Measurements from ENCODE around the gene SEMA6A. TPM values are rescaled to one million over a fixed set of nuclear protein-coding genes. Genes with fewer than 3 reads are reported as not detected.
"Not testable (repeated sequence)": the region's sequence is repeated elsewhere in the genome, so short reads cannot be mapped to it uniquely, and the experiment has no call there.

Gene SEMA6A
- total and polyA plus RNA-seq, 5 experiments from 2014 or later, result 0.18 to 0.69 (median 0.22) TPM; not detected in 2

- H3K27me3 Mint-ChIP-seq, DNase-seq, H3K9me3 Mint-ChIP-seq, H3K4me1 Mint-ChIP-seq, H3K4me3 Mint-ChIP-seq, POLR2A ChIA-PET, H3K36me3 Mint-ChIP-seq, ATAC-seq, H3K27ac Mint-ChIP-seq: not testable (repeated sequence)
Measured at GRCh38 chr5:116523182-116523581, 51.4 kb downstream of the SEMA6A start.

- no peaks in the 10 kb centered on the region for H3K27me3 Mint-ChIP-seq
- peaks cover 0 to 9% (median 3%) of the 10 kb centered on the region in 3 donors for H3K36me3 Mint-ChIP-seq
- DNase-seq (no peak), ATAC-seq (no peak)
- H3K4me3 Mint-ChIP-seq, result no peak overlapping the region
- no peaks in the 10 kb centered on the region for H3K9me3 Mint-ChIP-seq
- no peak overlapping the region for H3K27ac Mint-ChIP-seq
- POLR2A ChIA-PET, result no interaction called here
- no peaks in the 10 kb centered on the region for H3K4me1 Mint-ChIP-seq
Measured at GRCh38 chr5:116522356-116523136, 52.1 kb downstream of the SEMA6A start.

GRCh38 chr5:116521173-116521872 lies 53.3 kb downstream of the SEMA6A start:
- Mint-ChIP-seq H3K36me3 (peaks cover 0 to 9% (median 3%) of the 10 kb centered on the region in 3 donors), H3K27ac (no peak overlapping the region), H3K27me3 (no peaks in the 10 kb centered on the region), H3K4me3 (no peak overlapping the region), H3K4me1 (no peaks in the 10 kb centered on the region), H3K9me3 (no peaks in the 10 kb centered on the region)
- DNase-seq (no peak), ATAC-seq (no peak)
- POLR2A ChIA-PET, result no interaction called here

- no peaks in the 10 kb centered on the region for H3K27me3 Mint-ChIP-seq
- no peak overlapping the region for H3K27ac Mint-ChIP-seq
- POLR2A ChIA-PET, result no interaction called here
- H3K4me3 Mint-ChIP-seq, result no peak overlapping the region
- H3K4me1 Mint-ChIP-seq, result no peaks in the 10 kb centered on the region
- DNase-seq (no peak), ATAC-seq (no peak)
- peaks cover 0 to 9% (median 3%) of the 10 kb centered on the region in 3 donors for H3K36me3 Mint-ChIP-seq
- no peaks in the 10 kb centered on the region for H3K9me3 Mint-ChIP-seq
Measured at GRCh38 chr5:116520771-116521170, 53.9 kb downstream of the SEMA6A start.

- no peak overlapping the region for H3K4me3 Mint-ChIP-seq
- no peaks in the 10 kb centered on the region for H3K4me1 Mint-ChIP-seq
- DNase-seq, result no peak
- ATAC-seq, result no peak
- no peak overlapping the region for H3K27ac Mint-ChIP-seq
- POLR2A ChIA-PET, result no interaction called here
- peaks cover 0 to 4% (median 0%) of the 10 kb centered on the region in 5 donors for H3K27me3 Mint-ChIP-seq
- peaks cover 0 to 7% (median 0%) of the 10 kb centered on the region in 9 donors for H3K9me3 Mint-ChIP-seq
- peaks cover 3 to 16% (median 4%) of the 10 kb centered on the region in 3 donors for H3K36me3 Mint-ChIP-seq
Measured at GRCh38 chr5:116518423-116518822, 56.2 kb downstream of the SEMA6A start.

GRCh38 chr5:116517488-116517887 lies 57.1 kb downstream of the SEMA6A start:
- H3K36me3 Mint-ChIP-seq, result peaks cover 3 to 19% (median 5%) of the 10 kb centered on the region in 3 donors
- H3K9me3 Mint-ChIP-seq, result peaks cover 0 to 8% (median 0%) of the 10 kb centered on the region in 9 donors
- H3K4me1 Mint-ChIP-seq, result no peaks in the 10 kb centered on the region
- DNase-seq (no peak), ATAC-seq (no peak)
- H3K4me3 Mint-ChIP-seq, result no peak overlapping the region
- peaks cover 0 to 4% (median 0%) of the 10 kb centered on the region in 5 donors for H3K27me3 Mint-ChIP-seq
- H3K27ac Mint-ChIP-seq, result no peak overlapping the region
- POLR2A ChIA-PET, result no interaction called here

- peaks cover 3 to 21% (median 5%) of the 10 kb centered on the region in 3 donors for H3K36me3 Mint-ChIP-seq
- DNase-seq (no peak), ATAC-seq (no peak)
- H3K27ac Mint-ChIP-seq, result no peak overlapping the region
- peaks cover 0 to 4% (median 0%) of the 10 kb centered on the region in 5 donors for H3K27me3 Mint-ChIP-seq
- H3K9me3 Mint-ChIP-seq, result peaks cover 0 to 8% (median 0%) of the 10 kb centered on the region in 9 donors
- POLR2A ChIA-PET, result no interaction called here
- H3K4me1 Mint-ChIP-seq, result no peaks in the 10 kb centered on the region
- H3K4me3 Mint-ChIP-seq, result no peak overlapping the region
Measured at GRCh38 chr5:116516021-116516420, 58.6 kb downstream of the SEMA6A start.

- Mint-ChIP-seq H3K27me3 (peaks cover 0 to 4% (median 0%) of the 10 kb centered on the region in 5 donors), H3K27ac (no peak overlapping the region), H3K36me3 (peaks cover 3 to 21% (median 5%) of the 10 kb centered on the region in 3 donors), H3K9me3 (peaks cover 0 to 8% (median 0%) of the 10 kb centered on the region in 9 donors), H3K4me1 (no peaks in the 10 kb centered on the region), H3K4me3 (no peak overlapping the region)
- DNase-seq (no peak), ATAC-seq (no peak)
- POLR2A ChIA-PET, result no interaction called here
Measured at GRCh38 chr5:116514421-116514970, 60.1 kb downstream of the SEMA6A start.

- H3K9me3 Mint-ChIP-seq, result peaks cover 0 to 8% (median 0%) of the 10 kb centered on the region in 9 donors
- H3K27ac Mint-ChIP-seq, result no peak overlapping the region
Measured at GRCh38 chr5:116510517-116510916, 64.1 kb downstream of the SEMA6A start.

GRCh38 chr5:116509483-116510244 lies 65.0 kb downstream of the SEMA6A start:
- POLR2A ChIA-PET, result no interaction called here
- Mint-ChIP-seq H3K4me1 (no peaks in the 10 kb centered on the region), H3K9me3 (peaks cover 0 to 8% (median 0%) of the 10 kb centered on the region in 9 donors), H3K36me3 (peaks cover 0 to 16% (median 5%) of the 10 kb centered on the region in 3 donors), H3K4me3 (no peak overlapping the region), H3K27ac (no peak overlapping the region), H3K27me3 (peaks cover 0 to 4% (median 0%) of the 10 kb centered on the region in 5 donors)
- ATAC-seq, result no peak
- no peak for DNase-seq

More at GRCh38 chr5:116510517-116510916, 64.1 kb downstream of the SEMA6A start:
- DNase-seq (no peak), ATAC-seq (no peak)
- Mint-ChIP-seq H3K4me3 (no peak overlapping the region), H3K36me3 (peaks cover 0 to 16% (median 5%) of the 10 kb centered on the region in 3 donors), H3K4me1 (no peaks in the 10 kb centered on the region), H3K27me3 (peaks cover 0 to 4% (median 0%) of the 10 kb centered on the region in 5 donors)
- POLR2A ChIA-PET, result no interaction called here

GRCh38 chr5:116508835-116509234 lies 65.8 kb downstream of the SEMA6A start:
- peaks cover 0 to 4% (median 0%) of the 10 kb centered on the region in 5 donors for H3K27me3 Mint-ChIP-seq
- H3K4me3 Mint-ChIP-seq, result no peak overlapping the region
- DNase-seq (no peak), ATAC-seq (no peak)
- no peak overlapping the region for H3K27ac Mint-ChIP-seq
- peaks cover 0 to 11% (median 4%) of the 10 kb centered on the region in 3 donors for H3K36me3 Mint-ChIP-seq
- POLR2A ChIA-PET, result no interaction called here
- no peaks in the 10 kb centered on the region for H3K4me1 Mint-ChIP-seq
- H3K9me3 Mint-ChIP-seq, result peaks cover 0 to 6% (median 0%) of the 10 kb centered on the region in 9 donors

- peaks cover 0 to 7% (median 0%) of the 10 kb centered on the region in 3 donors for H3K36me3 Mint-ChIP-seq
- DNase-seq, result no peak
- H3K4me1 Mint-ChIP-seq, result no peaks in the 10 kb centered on the region
- no peak for ATAC-seq
- POLR2A ChIA-PET, result no interaction called here
- H3K4me3 Mint-ChIP-seq, result no peak overlapping the region
- H3K9me3 Mint-ChIP-seq, result no peaks in the 10 kb centered on the region
- H3K27ac Mint-ChIP-seq, result no peak overlapping the region
- H3K27me3 Mint-ChIP-seq, result no peaks in the 10 kb centered on the region
Measured at GRCh38 chr5:116507941-116508655, 66.5 kb downstream of the SEMA6A start.
